HG03196 (cell line): Measurements from ENCODE around the gene ATP1A1.
A peak's percentile ranks its signal among the peaks of the same experiment; 100 is the strongest.

Source experiments
- ATAC-seq: cut with Tn5 transposase; IDR thresholded peaks from one replicate; pipeline ENCODE4 v1.9.1; 2021; ENCODE audit not compliant: unreplicated experiment

ATP1A1 gene

GRCh38 chr1:116372651-116373430 is at the start of gene ATP1A1:
Gene ATP1A1, plus strand, starts transcription at chr1:116373244. Its CDS starts 268 bp downstream, at chr1:116373512.
- ATAC-seq, result peak; percentile 59

- no peak for ATAC-seq
These were observed 49.6 kb upstream of the ATP1A1 start for GRCh38 chr1:116323491-116323890.

- ATAC-seq, result no peak
These were observed 48.6 kb upstream of the ATP1A1 start for GRCh38 chr1:116324411-116324810.

GRCh38 chr1:116325104-116325503 is 47.9 kb upstream of the ATP1A1 start:
- ATAC-seq, result no peak

GRCh38 chr1:116325922-116326321 is 47.1 kb upstream of the ATP1A1 start:
- ATAC-seq, result no peak

- no peak for ATAC-seq
These were observed 46.6 kb upstream of the ATP1A1 start for GRCh38 chr1:116326486-116326885.

GRCh38 chr1:116328671-116329070 is 44.4 kb upstream of the ATP1A1 start:
- no peak for ATAC-seq

- ATAC-seq, result no peak
These were observed 43.3 kb upstream of the ATP1A1 start for GRCh38 chr1:116329524-116330341.

GRCh38 chr1:116330342-116330652 is 42.7 kb upstream of the ATP1A1 start:
- no peak for ATAC-seq

GRCh38 chr1:116330846-116331245 is 42.2 kb upstream of the ATP1A1 start:
- no peak for ATAC-seq

- no peak for ATAC-seq
These were observed 41.5 kb upstream of the ATP1A1 start for GRCh38 chr1:116331523-116331922.

GRCh38 chr1:116332451-116332850 is 40.6 kb upstream of the ATP1A1 start:
- ATAC-seq, result no peak

- ATAC-seq, result no peak
These were observed 39.7 kb upstream of the ATP1A1 start for GRCh38 chr1:116333171-116334014.

GRCh38 chr1:116334015-116334547 is 39.0 kb upstream of the ATP1A1 start:
- no peak for ATAC-seq

- no peak for ATAC-seq
These were observed 38.0 kb upstream of the ATP1A1 start for GRCh38 chr1:116334868-116335635.

GRCh38 chr1:116335850-116336624 is 37.0 kb upstream of the ATP1A1 start:
- ATAC-seq, result no peak

- no peak for ATAC-seq
These were observed 35.6 kb upstream of the ATP1A1 start for GRCh38 chr1:116337398-116337797.

GRCh38 chr1:116338400-116338799 is 34.6 kb upstream of the ATP1A1 start:
- no peak for ATAC-seq

GRCh38 chr1:116340506-116341231 is 32.4 kb upstream of the ATP1A1 start:
- ATAC-seq, result no peak
